Breast epithelium (tissue), 4 donors: ENCODE results near the gene PDE10A. TPM values are rescaled to one million over a fixed set of nuclear protein-coding genes. Genes with fewer than 3 reads are reported as not detected.
A peak's percentile ranks its signal among the peaks of the same experiment; 100 is the strongest.

Experiments used
- DNase-seq, 2 donors: peaks; one replicate each; pipeline ENCODE4 v3.0.0-alpha.2; 2019; ENCODE audit warnings: low spot score in 2 of 2
- H3K27ac ChIP-seq, 2 donors: fragments of 200-600 bp; sonication (generic) in 1 of 2; one replicate each; pipeline ENCODE4 v1.5.1; 2016 to 2019; ENCODE audit warnings: mild to moderate bottlenecking in 1 of 2
- H3K27me3 ChIP-seq, 2 donors: fragments of 200-600 bp; sonication (generic) in 1 of 2; one replicate each; pipeline versions ENCODE4 v1.5.1 to v1.6.0; 2017 to 2019; ENCODE audit warnings: control low read depth in 1 of 2, mild to moderate bottlenecking in 1 of 2
- H3K36me3 ChIP-seq: fragments of 200-600 bp; one replicate; pipeline ENCODE4 v1.5.1; 2019
- H3K4me1 ChIP-seq, 2 donors: fragments of 200-600 bp; sonication (generic); one replicate each; pipeline ENCODE4 v1.5.1; 2016 to 2019; ENCODE audit warnings: control low read depth in 1 of 2
- H3K4me3 ChIP-seq, 3 donors: fragments of 200-600 bp; sonication (generic); 1 replicate in 2 of 3; 2 replicates in 1 of 3; pipeline ENCODE4 v1.5.1; 2016 to 2019; ENCODE audit warnings: mild to moderate bottlenecking in 3 of 3, moderate library complexity in 2 of 3
- H3K9me3 ChIP-seq, 2 donors: fragments of 200-600 bp; sonication (generic) in 1 of 2; one replicate each; pipeline ENCODE4 v1.5.1; 2016 to 2019; ENCODE audit warnings: control low read depth in 1 of 2
- CTCF ChIP-seq, 3 donors: fragments of 450-650 bp; IDR thresholded peaks; one replicate each; pipeline ENCODE4 v1.5.1; 2016 to 2017; ENCODE audit warnings: antibody characterized with exemption in 3 of 3, mild to moderate bottlenecking in 3 of 3, moderate library complexity in 3 of 3
- POLR2A ChIP-seq: fragments of 450-650 bp; IDR thresholded peaks from one replicate; pipeline ENCODE4 v1.6.1; 2016; ENCODE audit warnings: antibody characterized with exemption, mild to moderate bottlenecking, moderate library complexity
- POLR2AphosphoS5 ChIP-seq, 3 donors: sonication (generic); formaldehyde crosslinking; IDR thresholded peaks; one replicate each; pipeline ENCODE4 v1.6.1; 2017; ENCODE audit warnings: antibody characterized with exemption in 3 of 3
- intact Hi-C: fragments of 100-400 bp; cut with DNase I; formaldehyde crosslinking; loops from one replicate; pipeline ENCODE4 v1.15.1; 2023; ENCODE audit warnings: low total_unique reads
- total RNA-seq, 3 donors: library from RNA; depleted of rRNA; stranded (reverse); fragments of >200 nt; gene quantifications; one replicate each; pipeline ENCODE4 v1.1.0, GENCODE V29; 2016

Gene PDE10A
- total RNA-seq, 3 donors from 2014 or later, result 2.7 to 22.0 (median 12.6) TPM

GRCh38 chr6:165577556-165577955 is 85.5 kb downstream of the PDE10A start:
- Histone ChIP-seq H3K4me1 (no peaks in the 10 kb centered on the region), H3K4me3 (no peak overlapping the region), H3K27me3 (no peaks in the 10 kb centered on the region), H3K9me3 (no peaks in the 10 kb centered on the region), H3K27ac (no peak overlapping the region), H3K36me3 (no peaks in the 10 kb centered on the region)
- TF ChIP-seq POLR2A, result no peak
- no peak for TF ChIP-seq POLR2AphosphoS5 (IDR thresholded peaks at IDR 0.05)
- no peak for TF ChIP-seq CTCF (IDR thresholded peaks at IDR 0.05)
- intact Hi-C loops, result no loop called here
- DNase-seq, result no peak

GRCh38 chr6:165575158-165575549 is 87.9 kb downstream of the PDE10A start:
- DNase-seq, result no peak
- no peak for TF ChIP-seq CTCF (IDR thresholded peaks at IDR 0.05)
- TF ChIP-seq POLR2AphosphoS5 (IDR thresholded peaks at IDR 0.05), result no peak
- no peak for TF ChIP-seq POLR2A
- Histone ChIP-seq H3K36me3 (no peaks in the 10 kb centered on the region), H3K4me1 (no peaks in the 10 kb centered on the region), H3K27ac (peak overlapping the region in 1 of 2 donors; percentile 72), H3K9me3 (no peaks in the 10 kb centered on the region), H3K27me3 (no peaks in the 10 kb centered on the region), H3K4me3 (no peak overlapping the region)
- intact Hi-C loops, result no loop called here

GRCh38 chr6:165574220-165575157 is 88.6 kb downstream of the PDE10A start:
- intact Hi-C loops, result no loop called here
- no peak overlapping the region for H3K4me3 ChIP-seq
- no peak for TF ChIP-seq POLR2AphosphoS5 (IDR thresholded peaks at IDR 0.05)
- no peak for TF ChIP-seq POLR2A
- TF ChIP-seq CTCF (IDR thresholded peaks at IDR 0.05), result no peak
- no peaks in the 10 kb centered on the region for H3K9me3 ChIP-seq
- H3K27ac ChIP-seq, result peak overlapping the region; percentile 12 to 72
- H3K36me3 ChIP-seq, result no peaks in the 10 kb centered on the region
- H3K27me3 ChIP-seq, result no peaks in the 10 kb centered on the region
- no peak for DNase-seq
- no peaks in the 10 kb centered on the region for H3K4me1 ChIP-seq

- DNase-seq, result peak in 1 of 2 donors; percentile 20
- Histone ChIP-seq H3K27me3 (no peaks in the 10 kb centered on the region), H3K4me1 (no peaks in the 10 kb centered on the region), H3K4me3 (no peak overlapping the region), H3K36me3 (no peaks in the 10 kb centered on the region), H3K27ac (peak overlapping the region in 1 of 2 donors; percentile 12), H3K9me3 (no peaks in the 10 kb centered on the region)
- TF ChIP-seq CTCF (IDR thresholded peaks at IDR 0.05) (no peak), POLR2A (no peak)
- intact Hi-C loops, result no loop called here
Observed at GRCh38 chr6:165573671-165574070, 89.4 kb downstream of the PDE10A start.

GRCh38 chr6:165571721-165572132 is 91.3 kb downstream of the PDE10A start:
- intact Hi-C loops, result no loop called here

More at GRCh38 chr6:165571721-165572132, 91.3 kb downstream of the PDE10A start:
- H3K4me3 ChIP-seq, result no peak overlapping the region
- no peak for TF ChIP-seq POLR2A
- TF ChIP-seq POLR2AphosphoS5 (IDR thresholded peaks at IDR 0.05), result no peak
- TF ChIP-seq CTCF (IDR thresholded peaks at IDR 0.05), result no peak
- no peaks in the 10 kb centered on the region for H3K36me3 ChIP-seq
- no peaks in the 10 kb centered on the region for H3K27me3 ChIP-seq
- no peak overlapping the region for H3K27ac ChIP-seq
- H3K4me1 ChIP-seq, result no peaks in the 10 kb centered on the region
- DNase-seq, result no peak
- H3K9me3 ChIP-seq, result no peaks in the 10 kb centered on the region
